HL-60 (cell line): ENCODE measurements around the gene BABAM2.

Experiments used
- DNase-seq, 2 experiments: peaks; one replicate each; pipeline ENCODE4 v3.0.0-alpha.2; 2010 to 2020; ENCODE audit warnings: low read depth in 1 of 2, low spot score in 1 of 2
- H3K27ac ChIP-seq: fragments of 250-450 bp; sonication (Bioruptor Pico); replicated peaks from 2 replicates; pipeline ENCODE4 v1.5.1; 2020; ENCODE audit warnings: mild to moderate bottlenecking, moderate library complexity
- H3K27me3 ChIP-seq: fragments of 250-450 bp; sonication (Bioruptor Pico); 2 replicates; pipeline ENCODE4 v1.5.1; 2021; ENCODE audit warnings: mild to moderate bottlenecking, moderate library complexity; ENCODE audit not compliant: insufficient read depth, poor library complexity, severe bottlenecking
- H3K4me3 ChIP-seq: replicated peaks from 2 replicates; pipeline ENCODE4 v1.5.1; 2011; ENCODE audit warnings: mild to moderate bottlenecking, control low read depth, low read length; ENCODE audit not compliant: insufficient read depth
- CTCF ChIP-seq: IDR thresholded peaks from one replicate; pipeline ENCODE4 v1.5.1; 2011; ENCODE audit warnings: low read length, control low read depth, inconsistent platforms; ENCODE audit not compliant: insufficient read depth
- GABPA ChIP-seq: IDR thresholded peaks from 2 replicates; pipeline ENCODE4 v1.6.1; 2012; ENCODE audit warnings: low read depth
- POLR2AphosphoS5 ChIP-seq: IDR thresholded peaks from 2 replicates; pipeline ENCODE4 v1.6.1; 2012; ENCODE audit warnings: low read depth
- SPI1 ChIP-seq: IDR thresholded peaks from 2 replicates; pipeline ENCODE4 v1.6.1; 2012; ENCODE audit warnings: low read depth, mild to moderate bottlenecking, borderline replicate concordance
- TF ChIP-seq, protein P1 (sequence below): IDR thresholded peaks from 2 replicates; pipeline ENCODE4 v1.6.1; 2012; ENCODE audit warnings: low read depth; ENCODE audit not compliant: insufficient replicate concordance

BABAM2 gene

DNA sequence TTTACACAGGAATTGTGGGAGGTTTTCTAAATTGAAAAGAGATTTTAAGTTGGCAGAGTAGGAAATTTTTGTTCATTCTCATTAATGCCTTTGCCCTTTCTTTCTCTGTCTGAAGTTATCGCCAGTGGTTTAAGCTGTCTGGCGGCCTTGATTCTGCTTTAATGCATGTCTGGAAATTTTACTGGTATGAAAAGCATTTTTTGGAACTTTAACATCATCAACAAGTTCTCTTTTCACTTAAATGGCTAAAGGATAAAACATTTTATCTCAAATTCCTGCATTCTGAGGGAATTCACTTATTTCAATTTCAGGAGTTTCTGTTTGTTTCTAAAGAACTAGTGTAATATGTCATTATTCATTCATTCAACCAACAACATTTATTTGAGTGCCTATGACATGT, 268.3 kb downstream of the BABAM2 start:
- no peak for TF ChIP-seq CTCF
- TF ChIP-seq GABPA: no peak
- TF ChIP-seq, protein P1, sequence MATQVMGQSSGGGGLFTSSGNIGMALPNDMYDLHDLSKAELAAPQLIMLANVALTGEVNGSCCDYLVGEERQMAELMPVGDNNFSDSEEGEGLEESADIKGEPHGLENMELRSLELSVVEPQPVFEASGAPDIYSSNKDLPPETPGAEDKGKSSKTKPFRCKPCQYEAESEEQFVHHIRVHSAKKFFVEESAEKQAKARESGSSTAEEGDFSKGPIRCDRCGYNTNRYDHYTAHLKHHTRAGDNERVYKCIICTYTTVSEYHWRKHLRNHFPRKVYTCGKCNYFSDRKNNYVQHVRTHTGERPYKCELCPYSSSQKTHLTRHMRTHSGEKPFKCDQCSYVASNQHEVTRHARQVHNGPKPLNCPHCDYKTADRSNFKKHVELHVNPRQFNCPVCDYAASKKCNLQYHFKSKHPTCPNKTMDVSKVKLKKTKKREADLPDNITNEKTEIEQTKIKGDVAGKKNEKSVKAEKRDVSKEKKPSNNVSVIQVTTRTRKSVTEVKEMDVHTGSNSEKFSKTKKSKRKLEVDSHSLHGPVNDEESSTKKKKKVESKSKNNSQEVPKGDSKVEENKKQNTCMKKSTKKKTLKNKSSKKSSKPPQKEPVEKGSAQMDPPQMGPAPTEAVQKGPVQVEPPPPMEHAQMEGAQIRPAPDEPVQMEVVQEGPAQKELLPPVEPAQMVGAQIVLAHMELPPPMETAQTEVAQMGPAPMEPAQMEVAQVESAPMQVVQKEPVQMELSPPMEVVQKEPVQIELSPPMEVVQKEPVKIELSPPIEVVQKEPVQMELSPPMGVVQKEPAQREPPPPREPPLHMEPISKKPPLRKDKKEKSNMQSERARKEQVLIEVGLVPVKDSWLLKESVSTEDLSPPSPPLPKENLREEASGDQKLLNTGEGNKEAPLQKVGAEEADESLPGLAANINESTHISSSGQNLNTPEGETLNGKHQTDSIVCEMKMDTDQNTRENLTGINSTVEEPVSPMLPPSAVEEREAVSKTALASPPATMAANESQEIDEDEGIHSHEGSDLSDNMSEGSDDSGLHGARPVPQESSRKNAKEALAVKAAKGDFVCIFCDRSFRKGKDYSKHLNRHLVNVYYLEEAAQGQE: no peak
- TF ChIP-seq POLR2AphosphoS5: no peak
- TF ChIP-seq SPI1: no peak
- DNase-seq: no peak
- Histone ChIP-seq H3K27ac (no peak overlapping the region), H3K4me3 (no peak overlapping the region), H3K27me3 (no peaks in the 10 kb centered on the region)

- Histone ChIP-seq H3K27ac (no peak overlapping the region), H3K27me3 (no peaks in the 10 kb centered on the region), H3K4me3 (no peak overlapping the region)
- TF ChIP-seq SPI1 (no peak), CTCF (no peak), POLR2AphosphoS5 (no peak), GABPA (no peak)
- TF ChIP-seq, protein P1: no peak
- no peak for DNase-seq
Observed at GRCh38 chr2:28160986-28161425, 270.5 kb downstream of the BABAM2 start.

- no peak for TF ChIP-seq SPI1
- no peak for TF ChIP-seq POLR2AphosphoS5
- TF ChIP-seq, protein P1: no peak
- TF ChIP-seq CTCF: no peak
- no peak for TF ChIP-seq GABPA
- peak in 1 of 2 experiments; percentile 9 for DNase-seq
- Histone ChIP-seq H3K4me3 (no peak overlapping the region), H3K27ac (no peak overlapping the region), H3K27me3 (no peaks in the 10 kb centered on the region)
Observed at GRCh38 chr2:28161466-28161865, 270.9 kb downstream of the BABAM2 start.
